Stimulated activated CD8-positive, alpha-beta memory T cell treated with anti-CD3 and anti-CD28 coated beads, Interleukin-12 subunit alpha, Interleukin-12 subunit beta, amount 100 ng/mL, for 24 hours (primary cell): ENCODE data around the gene ZNF644.
"Not testable (repeated sequence)": the region's sequence is repeated elsewhere in the genome, so short reads cannot be mapped to it uniquely, and the experiment has no call there.

ENCODE experiments used
- DNase-seq: peaks from one replicate; pipeline ENCODE4 v3.0.0-alpha.2; 2020; ENCODE audit errors: extremely low read depth

ZNF644 gene

GRCh38 chr1:90986953-90987352 lies 34.9 kb downstream of the ZNF644 start:
- DNase-seq = no peak

- no peak for DNase-seq
Measured at GRCh38 chr1:90977522-90977921, 44.3 kb downstream of the ZNF644 start.

GRCh38 chr1:90973897-90974798 lies 47.7 kb downstream of the ZNF644 start:
- no peak for DNase-seq

GRCh38 chr1:90970208-90970607 lies 51.6 kb downstream of the ZNF644 start:
- no peak for DNase-seq

GRCh38 chr1:90969241-90969640 lies 52.6 kb downstream of the ZNF644 start:
- DNase-seq = no peak

- DNase-seq = no peak
Measured at GRCh38 chr1:90964444-90965035, 57.3 kb downstream of the ZNF644 start.

GRCh38 chr1:90963651-90964050 lies 58.2 kb downstream of the ZNF644 start:
- DNase-seq = no peak

GRCh38 chr1:90963236-90963635 lies 58.6 kb downstream of the ZNF644 start:
- no peak for DNase-seq

GRCh38 chr1:90959352-90960206 lies 62.3 kb downstream of the ZNF644 start:
- no peak for DNase-seq

GRCh38 chr1:90957497-90957896 lies 64.3 kb downstream of the ZNF644 start:
- no peak for DNase-seq

GRCh38 chr1:90955769-90956168 lies 66.1 kb downstream of the ZNF644 start:
- no peak for DNase-seq

GRCh38 chr1:90952906-90953305 lies 68.9 kb downstream of the ZNF644 start:
- no peak for DNase-seq

- DNase-seq = no peak
Measured at GRCh38 chr1:90951009-90951408, 70.8 kb downstream of the ZNF644 start.

GRCh38 chr1:90948301-90948700 lies 73.5 kb downstream of the ZNF644 start:
- DNase-seq = no peak

GRCh38 chr1:90946630-90947029 lies 75.2 kb downstream of the ZNF644 start:
- DNase-seq = no peak

- DNase-seq = no peak
Measured at GRCh38 chr1:90945287-90945686, 76.5 kb downstream of the ZNF644 start.

- DNase-seq = no peak
Measured at GRCh38 chr1:90943966-90944365, 77.9 kb downstream of the ZNF644 start.

- DNase-seq = no peak
Measured at GRCh38 chr1:90940746-90941145, 81.1 kb downstream of the ZNF644 start.

GRCh38 chr1:90936731-90937130 lies 85.1 kb downstream of the ZNF644 start:
- no peak for DNase-seq

- no peak for DNase-seq
Measured at GRCh38 chr1:90936061-90936460, 85.8 kb downstream of the ZNF644 start.

GRCh38 chr1:90928231-90928630 lies 93.6 kb downstream of the ZNF644 start:
- DNase-seq = not testable (repeated sequence)

GRCh38 chr1:90927674-90928073 lies 94.2 kb downstream of the ZNF644 start:
- DNase-seq = not testable (repeated sequence)
